Stomach (tissue), 9 donors: ENCODE measurements around the gene BMP7. TPM values are rescaled to one million over a fixed set of nuclear protein-coding genes. Genes with fewer than 3 reads are reported as not detected.
A peak's percentile ranks its signal among the peaks of the same experiment; 100 is the strongest.

Experiments
- DNase-seq, 2 donors: peaks; one replicate each; pipeline versions ENCODE4 v3.0.0 to v3.0.0-alpha.2; 2013 to 2019
- H3K27ac ChIP-seq, 5 donors: fragments of 200-600 bp in 4 of 5; sonication (generic) in 4 of 5; one replicate each; pipeline ENCODE4 v1.5.1; 2013 to 2019; ENCODE audit warnings: mild to moderate bottlenecking in 1 of 5, moderate library complexity in 1 of 5
- H3K27me3 ChIP-seq, 3 donors: fragments of 200-600 bp; sonication (generic); one replicate each; pipeline ENCODE4 v1.5.1; 2017 to 2019; ENCODE audit warnings: mixed run types in 1 of 3
- H3K36me3 ChIP-seq, 4 donors: fragments of 200-600 bp; sonication (generic); 1 replicate in 3 of 4; 2 replicates in 1 of 4; pipeline ENCODE4 v1.5.1; 2016 to 2019
- H3K4me1 ChIP-seq, 4 donors: fragments of 200-600 bp; sonication (generic); one replicate each; pipeline ENCODE4 v1.5.1; 2016 to 2019
- H3K4me3 ChIP-seq, 4 donors: fragments of 200-600 bp; sonication (generic) in 3 of 4; one replicate each; pipeline ENCODE4 v1.5.1; 2016 to 2019; ENCODE audit warnings: mild to moderate bottlenecking in 1 of 4
- H3K9me3 ChIP-seq, 4 donors: fragments of 200-600 bp; sonication (generic); one replicate each; pipeline ENCODE4 v1.5.1; 2016 to 2019
- CTCF ChIP-seq, 7 experiments: fragments of 450-650 bp in 4 of 7; fragments of 200-600 bp in 3 of 7; sonication (generic) in 3 of 7; IDR thresholded peaks; one replicate each; pipeline ENCODE4 v1.5.1; 2016 to 2019; ENCODE audit warnings: antibody characterized with exemption in 7 of 7, control low read depth in 2 of 7, mild to moderate bottlenecking in 1 of 7
- EP300 ChIP-seq: sonication (generic); formaldehyde crosslinking; IDR thresholded peaks from one replicate; pipeline ENCODE4 v1.6.1; 2017; ENCODE audit warnings: antibody characterized with exemption
- POLR2A ChIP-seq, 4 donors: fragments of 450-650 bp; IDR thresholded peaks; one replicate each; pipeline ENCODE4 v1.6.1; 2016; ENCODE audit warnings: antibody characterized with exemption in 4 of 4, control low read depth in 2 of 4, mild to moderate bottlenecking in 1 of 4, moderate library complexity in 1 of 4
- POLR2AphosphoS5 ChIP-seq, 3 donors: sonication (generic); formaldehyde crosslinking; IDR thresholded peaks; one replicate each; pipeline ENCODE4 v1.6.1; 2016; ENCODE audit warnings: antibody characterized with exemption in 3 of 3
- WGBS, 5 donors: extraction: QIAGEN DNeasy Blood & Tissue Kit in 3 of 5; methylation state at CpG; one replicate each; pipeline versions ENCODE4 v1.1.5 to v1.1.7; 2013 to 2018; 5-methylcytosine and 5-hydroxymethylcytosine counted together
- intact Hi-C: fragments of 100-400 bp; cut with DNase I; formaldehyde crosslinking; loops from one replicate; pipeline ENCODE4 v1.15.1; 2023; ENCODE audit warnings: low total_unique reads
- polyA plus RNA-seq, 3 donors: library from polyadenylated mRNA; stranded (reverse); fragments of 200-250 nt; gene quantifications; one replicate each; pipeline ENCODE4 v1.2.3, GENCODE V29; 2013
- total RNA-seq, 5 donors: library from RNA; depleted of rRNA; stranded (reverse); fragments of >200 nt; gene quantifications; one replicate each; pipeline versions ENCODE4 v1.1.0 to v1.2.3, GENCODE V29; 2014 to 2016
- donor health status: healthy with polysubstance abuse.
- donor health status: Bipolar disorder and iron deficiency.
- donor health status: healthy.

Gene BMP7
- total and polyA plus RNA-seq, 8 donors: under 0.01 to 11.0 (median 2.4) TPM

- TF ChIP-seq CTCF (IDR thresholded peaks at IDR 0.05) (no peak), EP300 (no peak), POLR2AphosphoS5 (IDR thresholded peaks at IDR 0.05) (no peak), POLR2A (IDR thresholded peaks at IDR 0.05) (no peak)
- DNase-seq: no peak
- H3K36me3 ChIP-seq: no peaks in the 10 kb centered on the region
- intact Hi-C loops: no loop called here
- H3K27ac ChIP-seq: no peak overlapping the region
- H3K4me3 ChIP-seq: no peak overlapping the region
- WGBS, 5 donors: 92 to 100% (median 96%) methylated on average over 2 of the region's 2 CpGs
- H3K27me3 ChIP-seq: peaks cover 0 to 8% (median 0%) of the 10 kb centered on the region in 3 donors
- peaks cover 0 to 24% (median 16%) of the 10 kb centered on the region in 4 donors for H3K4me1 ChIP-seq
- no peaks in the 10 kb centered on the region for H3K9me3 ChIP-seq
Observed at GRCh38 chr20:57214948-57215347, 51.5 kb downstream of the BMP7 start.

- Histone ChIP-seq H3K4me3 (no peak overlapping the region), H3K9me3 (no peaks in the 10 kb centered on the region), H3K4me1 (peaks cover 0 to 26% (median 17%) of the 10 kb centered on the region in 4 donors), H3K36me3 (no peaks in the 10 kb centered on the region), H3K27me3 (peaks cover 0 to 8% (median 0%) of the 10 kb centered on the region in 3 donors), H3K27ac (no peak overlapping the region)
- 86 to 93% (median 90%) methylated on average over 8 of the region's 8 CpGs for WGBS, 5 donors
- no peak for DNase-seq
- intact Hi-C loops: no loop called here
- TF ChIP-seq POLR2AphosphoS5 (IDR thresholded peaks at IDR 0.05): no peak
- TF ChIP-seq CTCF (IDR thresholded peaks at IDR 0.05): no peak
- no peak for TF ChIP-seq POLR2A (IDR thresholded peaks at IDR 0.05)
- TF ChIP-seq EP300: no peak
Observed at GRCh38 chr20:57214427-57214826, 52.0 kb downstream of the BMP7 start.

- H3K4me3 ChIP-seq: no peak overlapping the region
- no peak for TF ChIP-seq POLR2AphosphoS5 (IDR thresholded peaks at IDR 0.05)
- TF ChIP-seq POLR2A (IDR thresholded peaks at IDR 0.05): no peak
- TF ChIP-seq EP300: no peak
- no peak overlapping the region for H3K27ac ChIP-seq
- DNase-seq: no peak
- peaks cover 0 to 26% (median 17%) of the 10 kb centered on the region in 4 donors for H3K4me1 ChIP-seq
- 92 to 97% (median 95%) methylated on average over 6 to 8 of the region's 8 CpGs for WGBS, 5 donors
- peaks cover 0 to 8% (median 0%) of the 10 kb centered on the region in 3 donors for H3K27me3 ChIP-seq
- H3K36me3 ChIP-seq: no peaks in the 10 kb centered on the region
- intact Hi-C loops: no loop called here
- H3K9me3 ChIP-seq: no peaks in the 10 kb centered on the region
Observed at GRCh38 chr20:57213924-57214323, 52.5 kb downstream of the BMP7 start.

- H3K27ac ChIP-seq: peak overlapping the region in 1 of 5 donors; percentile 36
- no peak for DNase-seq
- peaks cover 0 to 8% (median 0%) of the 10 kb centered on the region in 3 donors for H3K27me3 ChIP-seq
- no peaks in the 10 kb centered on the region for H3K9me3 ChIP-seq
- WGBS, 5 donors: 86 to 98% (median 95%) methylated on average over 6 of the region's 6 CpGs
- TF ChIP-seq CTCF (IDR thresholded peaks at IDR 0.05) (no peak), POLR2AphosphoS5 (IDR thresholded peaks at IDR 0.05) (no peak), POLR2A (IDR thresholded peaks at IDR 0.05) (no peak), EP300 (no peak)
- H3K4me1 ChIP-seq: peaks cover 0 to 26% (median 17%) of the 10 kb centered on the region in 4 donors
- no peaks in the 10 kb centered on the region for H3K36me3 ChIP-seq
- intact Hi-C loops: no loop called here
- no peak overlapping the region for H3K4me3 ChIP-seq
Observed at GRCh38 chr20:57213291-57213690, 53.1 kb downstream of the BMP7 start.

- no peaks in the 10 kb centered on the region for H3K36me3 ChIP-seq
- peaks cover 0 to 8% (median 0%) of the 10 kb centered on the region in 3 donors for H3K27me3 ChIP-seq
- no peaks in the 10 kb centered on the region for H3K9me3 ChIP-seq
- TF ChIP-seq POLR2AphosphoS5 (IDR thresholded peaks at IDR 0.05) (peak in 2 of 3 donors; percentile 13 to 31), CTCF (IDR thresholded peaks at IDR 0.05) (no peak)
- H3K27ac ChIP-seq: peak overlapping the region in 2 of 5 donors; percentile 36 to 42
- WGBS, 5 donors: 20 to 23% (median 22%) methylated on average over 23 of the region's 23 CpGs
- DNase-seq: peak; percentile 76 to 93
- no peak overlapping the region for H3K4me3 ChIP-seq
- peaks cover 0 to 26% (median 17%) of the 10 kb centered on the region in 4 donors for H3K4me1 ChIP-seq
- intact Hi-C loops: no loop called here
Observed at GRCh38 chr20:57212534-57213276, 53.7 kb downstream of the BMP7 start.
